Spleen (tissue), 11 donors: ENCODE data around the gene RNF123. TPM values are rescaled to one million over a fixed set of nuclear protein-coding genes. Genes with fewer than 3 reads are reported as not detected.
A peak's percentile ranks its signal among the peaks of the same experiment; 100 is the strongest.

Experiments
- DNase-seq: peaks from one replicate; pipeline ENCODE4 v3.0.0-alpha.2; 2020
- H3K27ac ChIP-seq, 8 donors: fragments of 200-600 bp; sonication (generic) in 7 of 8; 1 replicate in 4 of 8; 2 replicates in 4 of 8; pipeline versions ENCODE4 v1.5.0 to v1.8.0; 2016 to 2021; ENCODE audit warnings: inconsistent platforms in 4 of 8, mild to moderate bottlenecking in 4 of 8, moderate library complexity in 1 of 8
- H3K27me3 ChIP-seq, 7 donors: fragments of 200-600 bp; sonication (generic) in 6 of 7; replicated peaks in 1 of 7; 1 replicate in 4 of 7; 2 replicates in 3 of 7; pipeline versions ENCODE4 v1.5.0 to v1.8.0; 2016 to 2021; ENCODE audit warnings: inconsistent platforms in 3 of 7, mild to moderate bottlenecking in 1 of 7
- H3K36me3 ChIP-seq, 6 donors: fragments of 200-600 bp; sonication (generic) in 5 of 6; 1 replicate in 4 of 6; 2 replicates in 2 of 6; pipeline versions ENCODE4 v1.5.0 to v1.8.0; 2016 to 2021; ENCODE audit warnings: inconsistent platforms in 2 of 6
- H3K4me1 ChIP-seq, 6 donors: fragments of 200-600 bp; sonication (generic) in 5 of 6; 1 replicate in 3 of 6; 2 replicates in 3 of 6; pipeline versions ENCODE4 v1.5.0 to v1.8.0; 2016 to 2021; ENCODE audit warnings: inconsistent platforms in 3 of 6
- H3K4me3 ChIP-seq, 8 donors: fragments of 200-600 bp; sonication (generic) in 7 of 8; 1 replicate in 4 of 8; 2 replicates in 4 of 8; pipeline versions ENCODE4 v1.5.0 to v1.8.0; 2016 to 2021; ENCODE audit warnings: inconsistent platforms in 4 of 8, mild to moderate bottlenecking in 4 of 8, moderate library complexity in 2 of 8
- H3K9me3 ChIP-seq, 8 donors: fragments of 200-600 bp; sonication (generic) in 7 of 8; 1 replicate in 4 of 8; 2 replicates in 4 of 8; pipeline versions ENCODE4 v1.5.0 to v1.8.0; 2016 to 2021; ENCODE audit warnings: inconsistent platforms in 4 of 8
- CTCF ChIP-seq, 11 experiments: fragments of 200-600 bp in 7 of 11; fragments of 450-650 bp in 4 of 11; sonication (generic) in 4 of 11; IDR thresholded peaks in 8 of 11; conservative IDR thresholded peaks in 3 of 11; 1 replicate in 7 of 11; 2 replicates in 4 of 11; pipeline versions ENCODE4 v1.4.0 to v1.8.0; 2016 to 2021; ENCODE audit warnings: antibody characterized with exemption in 11 of 11, inconsistent platforms in 4 of 11, mild to moderate bottlenecking in 1 of 11
- POLR2A ChIP-seq, 3 donors: fragments of 450-650 bp; IDR thresholded peaks; one replicate each; pipeline ENCODE4 v1.5.1; 2017; ENCODE audit warnings: antibody characterized with exemption in 3 of 3, mild to moderate bottlenecking in 1 of 3
- POLR2AphosphoS5 ChIP-seq, 3 donors: sonication (generic); formaldehyde crosslinking; IDR thresholded peaks; one replicate each; pipeline ENCODE4 v1.5.1; 2017; ENCODE audit warnings: antibody characterized with exemption in 3 of 3
- WGBS, 5 donors: extraction: QIAGEN DNeasy Blood & Tissue Kit in 3 of 5; methylation state at CpG; one replicate each; pipeline versions ENCODE4 v1.1.5 to v1.1.7; 2013 to 2018; 5-methylcytosine and 5-hydroxymethylcytosine counted together
- intact Hi-C: fragments of 100-400 bp; cut with DNase I; formaldehyde crosslinking; loops from one replicate; pipeline ENCODE4 v1.15.0; 2023; ENCODE audit warnings: low total_unique reads
- polyA plus RNA-seq, 3 donors: library from polyadenylated mRNA; stranded (reverse); fragments of 200-250 nt; gene quantifications; one replicate each; pipeline ENCODE4 v1.2.1, GENCODE V29; 2013
- total RNA-seq, 7 donors: library from RNA; depleted of rRNA in 3 of 7; stranded (reverse); fragments of >200 nt in 3 of 7; fragmentation: NEBNext Ultra II Directional in 4 of 7; extraction: Animal tissue kit (Norgen Biotek cat#: 25700) in 4 of 7; gene quantifications; one replicate each; pipeline versions ENCODE4 v1.1.0 to v1.2.1, GENCODE V29; 2016 to 2021
- donor health status: healthy with polysubstance abuse.
- donor health status: DM: no; HTN: no; CAD: no; lungs with moderate emphysema.
- donor health status: DM: no; HTN: no; CAD: no.
- donor health status: Bipolar disorder and iron deficiency.
- donor health status: healthy.
- donor health status: DM: no; HTN: no; CAD: no.
- donor health status: DM: yes; HTN: yes; CAD: no.

RNF123 gene
- total and polyA plus RNA-seq, 10 donors: 11.6 to 57.5 (median 37.9) TPM

GRCh38 chr3:49669352-49669751 is 20.0 kb upstream of the RNF123 start:
- TF ChIP-seq CTCF (IDR thresholded peaks at IDR 0.05 in 8 of 11, conservative IDR thresholded peaks at IDR 0.05 in 3 of 11): no peak
- TF ChIP-seq POLR2AphosphoS5 (IDR thresholded peaks at IDR 0.05): no peak
- no peak for TF ChIP-seq POLR2A (IDR thresholded peaks at IDR 0.05)
- Histone ChIP-seq H3K4me3 (no peak overlapping the region), H3K4me1 (peaks cover 0 to 27% (median 9%) of the 10 kb centered on the region in 6 donors), H3K27me3 (peaks cover 0 to 6% (median 0%) of the 10 kb centered on the region in 7 donors), H3K9me3 (no peaks in the 10 kb centered on the region), H3K27ac (no peak overlapping the region), H3K36me3 (no peaks in the 10 kb centered on the region)
- intact Hi-C loops: no loop called here
- WGBS, 5 donors: 80 to 91% (median 85%) methylated on average over 2 to 3 of the region's 3 CpGs
- DNase-seq: no peak

- Histone ChIP-seq H3K27me3 (peaks cover 0 to 6% (median 0%) of the 10 kb centered on the region in 7 donors), H3K4me3 (no peak overlapping the region), H3K9me3 (no peaks in the 10 kb centered on the region), H3K27ac (no peak overlapping the region), H3K4me1 (peaks cover 10 to 37% (median 22%) of the 10 kb centered on the region in 6 donors), H3K36me3 (peaks cover 0 to 6% (median 2%) of the 10 kb centered on the region in 6 donors)
- intact Hi-C loops: loop anchor here (2.0 kb wide), 1 partner anchor 132 kb away; no protein-coding TSS in a partner anchor
- DNase-seq: no peak
- TF ChIP-seq CTCF (IDR thresholded peaks at IDR 0.05 in 8 of 11, conservative IDR thresholded peaks at IDR 0.05 in 3 of 11) (no peak), POLR2AphosphoS5 (IDR thresholded peaks at IDR 0.05) (no peak), POLR2A (IDR thresholded peaks at IDR 0.05) (no peak)
- WGBS, 5 donors: 66 to 73% (median 68%) methylated on average over 5 to 6 of the region's 6 CpGs
Observed at GRCh38 chr3:49670940-49671290, 18.4 kb upstream of the RNF123 start.

GRCh38 chr3:49671291-49672288 is 17.8 kb upstream of the RNF123 start:
- Histone ChIP-seq H3K36me3 (peaks cover 0 to 13% (median 9%) of the 10 kb centered on the region in 6 donors), H3K9me3 (no peaks in the 10 kb centered on the region), H3K27ac (no peak overlapping the region), H3K4me3 (no peak overlapping the region), H3K4me1 (peaks cover 10 to 44% (median 24%) of the 10 kb centered on the region in 6 donors), H3K27me3 (peaks cover 0 to 6% (median 0%) of the 10 kb centered on the region in 7 donors)
- intact Hi-C loops: loop anchor here (2.0 kb wide), 1 partner anchor 133 kb away; no protein-coding TSS in a partner anchor
- peak; percentile 88 for DNase-seq
- WGBS, 5 donors: 42 to 49% (median 48%) methylated on average over 11 of the region's 11 CpGs
- peak; percentile 71 to 88 (median 84) for TF ChIP-seq CTCF (IDR thresholded peaks at IDR 0.05 in 8 of 11, conservative IDR thresholded peaks at IDR 0.05 in 3 of 11)
- TF ChIP-seq POLR2AphosphoS5 (IDR thresholded peaks at IDR 0.05): peak in 2 of 3 donors; percentile 17 to 41
- no peak for TF ChIP-seq POLR2A (IDR thresholded peaks at IDR 0.05)
